Measurements from ENCODE around the gene C11orf58. TPM values are rescaled to one million over a fixed set of nuclear protein-coding genes. Genes with fewer than 3 reads are reported as not detected.

The C11orf58 gene
- total RNA-seq, 2 experiments from 2014 or later: 106 to 135 TPM

DNA sequence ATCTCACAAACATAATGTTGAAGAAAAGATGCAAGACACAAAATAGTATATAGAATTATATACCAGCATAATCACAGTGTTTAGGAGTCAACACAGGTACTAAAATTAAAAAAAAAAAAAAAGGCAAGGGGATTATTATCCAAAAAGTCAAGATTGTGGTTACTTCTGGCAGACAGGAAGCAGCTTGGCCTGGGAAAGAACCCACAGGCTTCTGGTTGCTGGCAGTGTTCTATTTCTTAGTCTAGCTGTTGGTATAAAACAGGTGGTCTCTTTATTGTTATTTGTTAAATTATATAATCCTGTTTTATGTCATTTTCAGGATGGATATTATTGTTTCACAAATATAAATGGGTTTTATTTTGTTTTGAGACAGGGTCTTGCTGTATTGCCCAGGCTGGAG is 54.0 kb downstream of the C11orf58 start:
- DNase-seq: no peak
- Mint-ChIP-seq H3K4me3 (no peak overlapping the region), H3K4me1 (peaks cover 8% of the 10 kb centered on the region), H3K27ac (no peak overlapping the region), H3K36me3 (no peaks in the 10 kb centered on the region), H3K27me3 (peaks cover 2% of the 10 kb centered on the region), H3K9me3 (ENCODE audit: low read depth) (no peaks in the 10 kb centered on the region)
- CTCF ChIA-PET: no interaction called here
- no peak for ATAC-seq

DNA sequence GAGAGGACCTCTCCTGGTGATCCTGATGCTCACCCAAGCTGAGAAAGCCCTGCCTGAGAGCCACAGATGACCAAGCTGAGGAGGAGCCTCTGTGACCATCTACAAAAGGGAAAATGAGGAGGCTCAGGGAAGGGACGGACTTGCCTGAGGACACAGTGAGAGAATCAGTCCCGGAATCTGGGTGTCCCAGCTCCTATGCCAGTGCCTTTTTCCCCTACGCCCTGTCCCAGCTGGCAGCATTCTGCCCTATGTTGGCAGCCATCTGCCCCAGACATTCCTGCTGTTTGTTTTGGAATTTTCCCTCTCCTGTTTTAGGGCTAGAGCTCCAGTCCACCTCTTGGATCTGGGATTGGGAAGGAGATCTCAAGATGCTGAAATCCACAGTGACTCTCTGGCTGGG is 54.6 kb downstream of the C11orf58 start:
- no peak overlapping the region for H3K4me3 Mint-ChIP-seq
- peaks cover 2% of the 10 kb centered on the region for H3K27me3 Mint-ChIP-seq
- ATAC-seq (no peak), DNase-seq (no peak)
- H3K9me3 Mint-ChIP-seq (ENCODE audit: low read depth): no peaks in the 10 kb centered on the region
- H3K27ac Mint-ChIP-seq: no peak overlapping the region
- peaks cover 8% of the 10 kb centered on the region for H3K4me1 Mint-ChIP-seq
- CTCF ChIA-PET: no interaction called here
- no peaks in the 10 kb centered on the region for H3K36me3 Mint-ChIP-seq

DNA sequence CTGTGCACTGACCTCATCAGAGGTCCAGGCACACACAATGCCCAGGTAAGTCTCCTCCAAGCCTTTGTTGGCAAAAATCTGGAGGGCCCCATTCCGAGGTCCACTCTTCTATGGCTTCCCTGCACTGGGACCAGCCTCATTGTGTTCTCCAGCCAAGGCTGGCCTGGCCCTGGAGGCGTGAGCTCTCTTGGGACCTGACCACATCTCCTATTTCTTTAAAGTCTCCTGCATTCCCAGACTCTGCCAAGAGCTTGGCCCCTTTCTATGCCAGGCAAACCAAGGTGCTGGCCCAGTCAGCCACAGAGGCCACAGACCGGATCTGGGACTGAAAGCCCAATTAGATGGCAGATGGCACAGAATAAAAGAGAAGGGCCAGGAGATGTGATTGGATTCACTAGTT is 55.1 kb downstream of the C11orf58 start:
- DNase-seq: no peak
- no peak overlapping the region for H3K4me3 Mint-ChIP-seq
- CTCF ChIA-PET: no interaction called here
- ATAC-seq: no peak
- no peaks in the 10 kb centered on the region for H3K36me3 Mint-ChIP-seq
- H3K9me3 Mint-ChIP-seq (ENCODE audit: low read depth): no peaks in the 10 kb centered on the region
- H3K27me3 Mint-ChIP-seq: peaks cover 2% of the 10 kb centered on the region
- no peak overlapping the region for H3K27ac Mint-ChIP-seq
- H3K4me1 Mint-ChIP-seq: peaks cover 8% of the 10 kb centered on the region

DNA sequence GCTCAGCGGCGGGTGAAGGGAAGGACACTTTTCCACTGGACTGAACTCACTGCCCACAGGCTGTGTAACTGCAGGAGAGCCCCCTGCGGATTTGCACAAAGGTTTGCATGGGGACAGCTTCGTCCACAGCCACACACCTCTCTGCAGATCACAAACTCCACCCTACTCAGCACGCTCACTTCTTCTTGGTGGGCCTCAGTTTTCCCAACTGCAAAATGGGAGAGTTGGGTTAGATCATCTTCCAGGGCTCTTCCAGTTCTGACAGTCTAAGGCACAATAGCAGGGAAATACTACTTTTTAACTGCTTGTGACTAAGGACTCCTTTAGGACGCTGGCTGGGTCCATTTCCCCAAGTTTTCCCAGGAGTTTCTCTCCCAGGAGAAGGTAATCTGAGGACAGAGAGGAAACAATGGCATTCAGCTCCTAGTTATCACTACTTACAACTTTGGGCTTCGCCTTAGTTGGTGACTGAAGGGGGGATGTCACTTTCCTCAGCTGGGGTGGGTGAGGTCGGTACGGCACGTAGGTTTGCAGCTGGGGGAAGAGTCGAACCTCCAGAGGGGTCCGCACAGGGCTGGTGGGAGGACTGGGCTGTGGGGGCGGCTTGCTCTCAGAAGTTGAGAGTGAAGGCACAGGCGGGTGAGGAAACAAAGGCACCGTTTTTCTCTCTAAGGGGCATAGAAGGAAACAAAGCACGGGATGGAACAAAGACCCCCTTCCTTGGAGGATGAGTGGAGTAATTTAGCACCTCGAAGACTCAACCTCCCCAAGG is 55.8 kb downstream of the C11orf58 start:
- Mint-ChIP-seq H3K36me3 (no peaks in the 10 kb centered on the region), H3K27me3 (peaks cover 2% of the 10 kb centered on the region), H3K27ac (no peak overlapping the region), H3K9me3 (ENCODE audit: low read depth) (no peaks in the 10 kb centered on the region), H3K4me1 (peaks cover 8% of the 10 kb centered on the region), H3K4me3 (no peak overlapping the region)
- no peak for ATAC-seq
- CTCF ChIA-PET: no interaction called here
- no peak for DNase-seq

DNA sequence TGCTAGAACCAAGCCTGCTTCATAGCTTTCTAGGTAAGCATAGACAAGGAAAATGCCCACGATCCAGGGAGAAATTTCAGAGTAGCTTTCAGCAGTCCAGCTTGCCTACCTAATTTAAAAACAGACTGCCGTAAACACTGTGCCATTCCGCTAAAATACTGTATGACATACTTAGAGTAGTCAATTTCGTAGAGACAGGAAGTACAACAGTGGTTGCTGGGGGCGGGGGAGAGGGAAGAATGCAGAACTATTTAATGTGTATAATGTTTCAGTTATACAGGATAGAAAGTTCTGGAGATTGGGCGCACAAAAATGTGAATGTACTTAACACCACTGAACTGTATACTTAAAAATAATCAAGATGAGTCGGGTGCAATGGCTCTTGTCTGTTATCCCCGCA is 56.7 kb downstream of the C11orf58 start:
- CTCF ChIA-PET: interaction anchor here (1.2 kb wide), 1 partner anchor 9 kb away, joined by 3 read pairs; no protein-coding TSS in a partner anchor
- H3K27me3 Mint-ChIP-seq: peaks cover 2% of the 10 kb centered on the region
- no peak overlapping the region for H3K27ac Mint-ChIP-seq
- DNase-seq (no peak), ATAC-seq (no peak)
- no peak overlapping the region for H3K4me3 Mint-ChIP-seq
- H3K36me3 Mint-ChIP-seq: no peaks in the 10 kb centered on the region
- no peaks in the 10 kb centered on the region for H3K9me3 Mint-ChIP-seq (ENCODE audit: low read depth)
- peaks cover 10% of the 10 kb centered on the region for H3K4me1 Mint-ChIP-seq

DNA sequence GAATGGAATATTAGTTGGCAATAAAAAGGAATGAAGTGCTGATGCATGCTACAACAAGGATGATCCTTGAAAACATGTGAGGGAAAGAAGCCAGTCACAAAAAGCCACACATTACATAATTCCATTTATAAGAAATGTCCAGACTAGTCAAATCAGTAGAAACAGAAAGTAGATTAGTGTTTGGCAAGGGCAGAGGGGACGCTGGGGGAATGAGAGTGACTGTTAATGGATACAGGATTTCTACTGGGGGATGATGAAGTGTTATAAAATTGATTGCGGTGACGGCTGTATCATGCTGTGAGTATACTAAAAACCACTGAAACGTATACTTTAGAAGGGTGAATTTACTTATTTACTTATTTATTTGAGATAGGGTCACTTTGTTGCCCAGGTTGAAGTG is 57.9 kb downstream of the C11orf58 start:
- Mint-ChIP-seq H3K4me3 (no peak overlapping the region), H3K9me3 (ENCODE audit: low read depth) (no peaks in the 10 kb centered on the region), H3K27me3 (peaks cover 2% of the 10 kb centered on the region), H3K4me1 (peaks cover 13% of the 10 kb centered on the region), H3K27ac (no peak overlapping the region), H3K36me3 (no peaks in the 10 kb centered on the region)
- ATAC-seq: no peak
- DNase-seq: no peak
- CTCF ChIA-PET: interaction anchor here (1.0 to 1.8 kb wide), 2 partner anchors 9 to 11 kb away, joined by 4 to 7 read pairs; no protein-coding TSS in a partner anchor

DNA sequence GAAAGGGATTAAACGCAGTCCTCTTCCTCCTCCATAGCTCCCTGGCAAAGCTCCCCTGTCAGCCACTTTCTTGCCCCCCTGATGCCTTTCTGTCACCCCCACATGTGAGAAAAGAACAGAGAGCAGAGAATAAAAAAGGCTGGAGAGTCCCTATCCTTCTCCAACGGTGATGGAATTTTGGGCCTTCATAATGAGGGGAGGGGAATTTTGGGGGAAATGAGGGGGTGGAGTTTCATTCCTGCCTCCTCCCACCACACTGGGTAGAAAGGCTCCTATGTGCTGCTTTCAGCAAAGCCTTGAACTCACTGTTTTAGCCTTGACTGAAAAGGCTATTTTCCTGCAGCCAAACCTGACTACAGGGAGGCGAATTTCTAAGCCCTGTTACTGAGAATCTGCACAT is 59.3 kb downstream of the C11orf58 start:
- Mint-ChIP-seq H3K27ac (no peak overlapping the region), H3K36me3 (no peaks in the 10 kb centered on the region), H3K4me1 (peaks cover 5% of the 10 kb centered on the region), H3K27me3 (no peaks in the 10 kb centered on the region), H3K9me3 (ENCODE audit: low read depth) (no peaks in the 10 kb centered on the region), H3K4me3 (no peak overlapping the region)
- no peak for DNase-seq
- CTCF ChIA-PET: interaction anchor here (1.8 kb wide), 1 partner anchor 11 kb away, joined by 7 read pairs; no protein-coding TSS in a partner anchor
- ATAC-seq: no peak

DNA sequence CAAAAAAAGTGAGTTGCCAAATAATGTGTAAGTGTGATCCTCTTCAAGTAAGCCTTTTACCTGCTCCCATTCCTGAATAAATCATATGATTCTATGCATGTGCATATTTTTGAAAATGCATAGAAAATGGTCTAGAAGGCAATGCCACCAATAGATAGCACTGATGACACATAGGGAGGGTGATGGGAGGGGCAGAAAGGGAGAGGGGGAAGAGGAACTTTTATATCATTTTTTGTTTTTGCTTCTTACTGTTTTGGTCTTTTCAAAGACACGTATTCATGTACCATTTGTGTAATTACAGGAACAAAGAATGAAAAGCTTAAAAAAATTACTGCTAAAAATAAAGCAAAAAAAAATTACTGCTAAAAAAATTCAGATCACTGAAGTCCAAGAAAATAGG is 60.8 kb downstream of the C11orf58 start:
- CTCF ChIA-PET: no interaction called here
- Mint-ChIP-seq H3K4me1 (peaks cover 5% of the 10 kb centered on the region), H3K4me3 (no peak overlapping the region), H3K27ac (no peak overlapping the region), H3K9me3 (ENCODE audit: low read depth) (no peaks in the 10 kb centered on the region), H3K36me3 (no peaks in the 10 kb centered on the region), H3K27me3 (no peaks in the 10 kb centered on the region)
- DNase-seq: no peak
- ATAC-seq: no peak

DNA sequence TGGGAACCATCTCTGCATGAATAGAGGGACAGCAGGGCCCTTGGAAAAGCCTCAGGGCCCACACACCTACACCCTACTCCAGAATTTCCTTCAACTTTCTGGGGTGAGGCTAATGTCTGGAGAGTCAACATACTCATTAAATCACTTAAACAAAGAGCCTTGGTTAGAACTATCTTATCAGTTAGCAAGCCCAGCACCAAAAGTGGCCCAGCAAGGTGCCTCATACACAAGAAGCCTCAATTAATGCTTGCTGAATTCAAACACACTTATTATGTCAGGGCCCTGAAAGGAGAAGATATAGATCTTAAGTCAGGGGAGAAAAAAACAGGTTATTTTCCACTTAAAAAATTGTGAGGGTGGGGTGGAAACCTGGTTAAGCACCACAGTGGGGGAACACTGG is 61.4 kb downstream of the C11orf58 start:
- DNase-seq (no peak), ATAC-seq (no peak)
- Mint-ChIP-seq H3K4me1 (peaks cover 5% of the 10 kb centered on the region), H3K27ac (no peak overlapping the region), H3K4me3 (no peak overlapping the region), H3K27me3 (no peaks in the 10 kb centered on the region), H3K9me3 (ENCODE audit: low read depth) (no peaks in the 10 kb centered on the region), H3K36me3 (no peaks in the 10 kb centered on the region)
- CTCF ChIA-PET: no interaction called here

DNA sequence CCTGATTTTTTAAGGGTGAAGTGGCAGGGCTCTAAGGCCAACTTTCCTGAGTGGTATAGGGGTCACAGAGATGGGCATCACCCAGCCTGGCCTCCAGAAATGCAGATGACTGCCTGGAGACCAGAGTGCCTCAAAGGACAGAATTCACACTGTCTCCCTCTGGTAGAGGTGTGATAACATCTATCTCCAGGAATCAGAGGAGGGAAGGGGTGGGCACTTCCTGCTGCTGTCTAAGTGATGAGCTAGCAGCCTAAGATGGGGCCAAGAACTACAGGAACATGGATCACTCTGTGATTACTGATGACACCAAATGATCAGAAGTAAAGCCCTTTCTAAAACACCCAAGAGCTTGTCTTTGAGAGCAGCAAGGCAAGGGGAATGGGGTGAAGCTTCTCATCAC is 61.9 kb downstream of the C11orf58 start:
- DNase-seq: no peak
- Mint-ChIP-seq H3K4me3 (no peak overlapping the region), H3K27me3 (no peaks in the 10 kb centered on the region), H3K4me1 (peaks cover 5% of the 10 kb centered on the region), H3K27ac (no peak overlapping the region), H3K36me3 (no peaks in the 10 kb centered on the region), H3K9me3 (ENCODE audit: low read depth) (no peaks in the 10 kb centered on the region)
- ATAC-seq: no peak
- CTCF ChIA-PET: interaction anchor here (1.7 kb wide), 1 partner anchor 17 kb away, joined by 4 read pairs; no protein-coding TSS in a partner anchor

DNA sequence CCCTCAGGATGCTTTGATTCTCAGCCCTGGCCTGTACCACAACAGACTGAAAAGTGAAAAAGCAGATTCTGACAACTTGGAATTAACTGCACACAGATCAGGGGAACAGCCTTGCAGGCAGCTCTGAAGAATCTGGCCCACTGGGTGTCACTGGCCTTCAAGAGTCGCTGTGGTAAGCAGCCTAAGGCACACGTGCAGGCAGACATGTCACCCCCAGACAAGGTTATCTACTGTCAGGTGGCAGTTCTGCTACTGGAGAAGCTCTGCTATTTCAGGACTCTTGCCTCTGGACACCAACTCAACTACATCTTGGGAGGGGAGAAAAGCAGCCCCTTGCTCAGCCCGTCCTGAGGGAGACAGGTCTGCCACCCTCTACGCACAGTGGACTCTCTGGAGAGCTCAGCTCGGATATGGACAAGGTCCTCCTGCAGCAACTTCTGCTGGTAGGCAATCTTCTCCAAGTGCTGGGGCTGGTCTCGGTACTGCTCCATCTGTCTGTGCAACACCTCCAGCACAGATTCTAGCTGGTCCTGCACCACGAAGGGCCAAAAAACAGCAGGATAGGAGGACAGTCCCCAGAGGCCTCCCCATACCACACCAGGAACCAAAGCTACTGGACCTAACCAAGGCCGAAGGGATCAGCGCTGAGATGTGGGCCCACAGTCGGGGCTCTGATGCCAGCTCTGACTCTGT is 63.0 kb downstream of the C11orf58 start:
- no peak for ATAC-seq
- H3K4me3 Mint-ChIP-seq: no peak overlapping the region
- H3K36me3 Mint-ChIP-seq: no peaks in the 10 kb centered on the region

DNA sequence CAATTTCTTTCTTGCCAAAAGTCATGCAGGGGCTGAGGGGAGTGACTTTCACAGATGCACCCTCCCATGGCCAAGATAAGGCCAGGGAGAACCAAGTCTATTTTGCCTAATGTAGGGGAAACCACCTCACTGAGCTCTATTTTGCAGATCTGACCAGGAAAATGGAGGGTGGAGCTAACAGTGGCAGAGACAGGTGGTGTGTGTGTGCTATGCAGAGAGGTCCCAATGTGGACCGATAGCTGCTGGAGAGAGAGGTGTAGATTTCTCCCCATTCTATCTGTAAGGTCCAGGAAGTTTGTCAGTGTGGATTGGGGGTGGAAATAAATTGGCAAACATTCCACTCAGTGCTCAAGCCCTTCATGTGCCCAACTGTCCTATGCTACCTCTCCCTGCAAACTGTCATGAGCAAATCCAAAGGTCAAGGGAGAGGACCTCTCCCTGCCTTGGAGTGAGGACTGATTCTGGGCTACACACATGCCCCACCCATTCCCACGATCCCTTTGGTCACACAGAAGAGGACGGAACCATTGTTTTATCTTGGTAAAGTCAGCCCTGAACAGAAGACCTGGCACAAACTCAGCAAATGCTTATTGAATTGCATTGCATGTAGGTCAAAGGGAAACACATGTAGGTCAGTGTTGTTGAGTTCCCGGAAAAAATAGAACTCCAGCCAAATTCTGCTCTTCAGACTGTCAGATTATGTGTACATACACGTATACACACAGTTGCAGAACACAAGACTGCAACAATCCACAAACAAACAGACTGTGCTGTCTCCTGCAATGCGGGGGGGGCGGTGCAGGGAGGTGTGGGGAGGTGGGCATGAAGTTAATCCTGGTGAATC is 65.9 kb downstream of the C11orf58 start:
- H3K27ac Mint-ChIP-seq: no peak overlapping the region
- no peaks in the 10 kb centered on the region for H3K9me3 Mint-ChIP-seq (ENCODE audit: low read depth)
- no peak for ATAC-seq
- no peak overlapping the region for H3K4me3 Mint-ChIP-seq
- no peaks in the 10 kb centered on the region for H3K36me3 Mint-ChIP-seq
- no peak for DNase-seq
- CTCF ChIA-PET: no interaction called here
- peaks cover 3% of the 10 kb centered on the region for H3K27me3 Mint-ChIP-seq
- peaks cover 9% of the 10 kb centered on the region for H3K4me1 Mint-ChIP-seq

More for the DNA sequence above, 63.0 kb downstream of the C11orf58 start:
- peaks cover 3% of the 10 kb centered on the region for H3K27me3 Mint-ChIP-seq
- no peak for DNase-seq
- H3K4me1 Mint-ChIP-seq: peaks cover 5% of the 10 kb centered on the region
- H3K27ac Mint-ChIP-seq: no peak overlapping the region
- H3K9me3 Mint-ChIP-seq (ENCODE audit: low read depth): no peaks in the 10 kb centered on the region
- CTCF ChIA-PET: interaction anchor here (0.9 to 1.7 kb wide), 4 partner anchors 13 to 19 kb away, joined by 4 to 5 read pairs (median 4); no protein-coding TSS in a partner anchor

DNA sequence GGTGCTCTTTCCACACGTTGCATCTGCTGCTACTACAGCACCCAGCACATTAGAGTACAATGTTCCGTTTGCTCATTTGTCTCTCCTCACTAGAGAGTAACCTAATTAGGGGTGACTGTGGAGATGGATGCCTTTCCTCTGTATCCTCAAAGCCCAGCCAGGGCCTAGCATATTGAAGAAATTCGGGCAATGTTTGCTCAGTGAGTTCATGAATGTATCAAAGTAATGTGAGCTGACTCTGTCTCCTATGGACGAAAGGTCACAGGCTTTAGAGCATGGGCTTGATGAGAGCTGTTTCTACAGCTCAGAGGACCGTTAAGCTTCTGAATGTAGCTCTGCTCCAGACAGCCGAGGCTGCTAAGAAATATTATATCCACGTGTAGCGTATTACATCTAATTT is 67.5 kb downstream of the C11orf58 start:
- DNase-seq (no peak), ATAC-seq (no peak)
- no peak overlapping the region for H3K4me3 Mint-ChIP-seq
- H3K27ac Mint-ChIP-seq: no peak overlapping the region
- H3K27me3 Mint-ChIP-seq: peaks cover 3% of the 10 kb centered on the region
- H3K4me1 Mint-ChIP-seq: peaks cover 4% of the 10 kb centered on the region
- H3K9me3 Mint-ChIP-seq (ENCODE audit: low read depth): no peaks in the 10 kb centered on the region
- no peaks in the 10 kb centered on the region for H3K36me3 Mint-ChIP-seq
- CTCF ChIA-PET: no interaction called here

Measured in activated CD8-positive, alpha-beta memory T cell treated with anti-CD3 and anti-CD28 coated beads, Interleukin-2, amount 10 ng/mL, durations not matched to agents 7 days and 5 days (primary cell).